HG03175 (cell line): ENCODE data around the gene NATD1.
A peak's percentile ranks its signal among the peaks of the same experiment; 100 is the strongest.

Source experiments
- ATAC-seq: cut with Tn5 transposase; IDR thresholded peaks from one replicate; pipeline ENCODE4 v1.9.1; 2021; ENCODE audit warnings: mild to moderate bottlenecking, moderate library complexity; ENCODE audit not compliant: unreplicated experiment

The NATD1 gene

DNA sequence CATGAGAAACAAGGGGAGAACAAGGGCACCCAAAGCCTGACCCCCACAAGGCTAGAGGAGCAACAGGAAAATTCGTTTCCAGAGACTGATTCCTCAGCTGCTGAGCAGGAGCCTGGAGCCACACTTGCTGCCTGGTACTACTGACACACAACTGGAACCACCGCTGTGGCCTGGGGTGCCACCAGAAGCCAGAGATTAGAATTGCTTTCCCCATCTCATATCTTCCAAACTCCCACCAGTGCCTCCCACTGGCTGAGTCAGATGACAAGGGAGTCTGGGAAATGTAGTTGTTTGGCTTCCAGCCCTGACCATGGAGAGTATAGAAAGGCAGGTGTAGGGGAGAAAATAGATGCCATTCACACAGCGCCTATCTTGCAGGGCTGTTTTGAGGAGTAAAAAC lies 35.1 kb downstream of the NATD1 start:
- no peak for ATAC-seq

DNA sequence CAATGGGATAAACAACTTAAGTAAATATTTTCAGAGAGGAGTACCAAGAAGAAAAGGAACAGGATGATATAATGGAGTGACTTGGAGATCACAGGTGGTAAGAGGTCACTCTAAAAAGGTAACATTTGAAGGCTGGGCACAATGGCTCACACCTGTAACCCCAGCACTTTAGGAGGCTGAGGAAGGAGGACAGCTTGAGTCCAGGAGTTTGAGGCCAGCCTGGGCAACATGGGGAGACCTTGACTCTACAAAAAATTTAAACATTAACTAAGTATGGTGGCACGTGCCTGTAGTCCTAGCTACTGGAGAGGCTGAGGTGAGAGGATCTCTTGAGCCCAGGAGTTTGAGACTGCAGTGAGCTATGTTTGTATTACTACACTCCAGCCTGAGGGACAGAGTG lies 35.9 kb downstream of the NATD1 start:
- ATAC-seq: no peak

DNA sequence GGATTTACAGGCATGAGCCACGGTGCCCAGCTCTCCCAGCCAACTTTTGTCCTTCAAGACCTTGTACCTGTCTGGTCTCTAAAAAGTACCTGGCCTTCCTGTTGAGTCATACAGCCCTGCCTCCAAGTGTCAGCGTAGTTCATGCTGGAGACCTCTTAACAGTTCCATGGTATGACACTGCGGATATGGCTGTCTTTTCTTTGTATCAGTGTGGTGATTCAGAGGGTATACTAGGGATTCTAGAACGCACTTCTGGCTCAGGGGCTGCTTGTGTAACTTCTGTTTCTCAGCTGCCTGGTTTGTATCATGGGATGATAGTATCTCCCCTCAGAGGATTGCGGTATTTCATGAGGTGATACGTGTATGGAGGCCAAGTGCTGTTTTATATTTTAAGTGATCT lies 37.3 kb downstream of the NATD1 start:
- no peak for ATAC-seq

DNA sequence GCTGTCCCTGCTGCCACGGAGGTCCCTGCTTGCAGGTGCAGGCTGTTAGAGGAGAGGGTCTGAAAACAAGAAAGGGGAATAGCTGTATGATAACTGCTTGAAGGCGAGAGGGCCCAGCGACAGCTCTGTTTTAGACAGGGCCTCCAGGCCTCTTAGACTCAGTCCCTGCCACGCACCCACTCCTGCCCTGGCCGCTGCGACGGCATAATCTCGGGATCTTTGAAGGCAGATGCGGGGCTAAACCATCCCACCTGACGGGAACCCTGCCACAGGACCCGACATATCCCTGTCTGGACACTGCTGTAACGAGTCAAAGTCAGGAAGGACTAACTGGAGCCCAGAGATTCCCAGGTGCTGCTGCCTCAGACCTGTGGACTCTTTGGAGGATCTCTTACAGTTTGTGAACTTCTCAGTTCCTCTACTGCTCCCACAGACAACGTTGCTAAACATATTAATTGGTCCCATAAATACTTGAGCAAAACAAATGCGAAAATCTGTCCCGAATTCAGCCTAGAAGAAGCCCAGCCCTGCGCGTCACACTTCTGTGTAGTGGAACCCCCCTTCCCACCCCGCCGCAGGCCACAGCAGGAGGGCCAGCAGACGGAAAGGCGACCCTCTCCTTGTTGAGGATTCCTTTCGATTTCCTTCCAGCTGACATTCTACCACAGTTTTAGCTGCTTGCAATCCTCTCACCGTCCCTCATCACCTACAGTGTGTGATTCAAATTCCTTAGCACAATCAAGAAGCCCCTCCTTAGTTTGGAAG lies 38.3 kb downstream of the NATD1 start:
- ATAC-seq: peak; percentile 12

DNA sequence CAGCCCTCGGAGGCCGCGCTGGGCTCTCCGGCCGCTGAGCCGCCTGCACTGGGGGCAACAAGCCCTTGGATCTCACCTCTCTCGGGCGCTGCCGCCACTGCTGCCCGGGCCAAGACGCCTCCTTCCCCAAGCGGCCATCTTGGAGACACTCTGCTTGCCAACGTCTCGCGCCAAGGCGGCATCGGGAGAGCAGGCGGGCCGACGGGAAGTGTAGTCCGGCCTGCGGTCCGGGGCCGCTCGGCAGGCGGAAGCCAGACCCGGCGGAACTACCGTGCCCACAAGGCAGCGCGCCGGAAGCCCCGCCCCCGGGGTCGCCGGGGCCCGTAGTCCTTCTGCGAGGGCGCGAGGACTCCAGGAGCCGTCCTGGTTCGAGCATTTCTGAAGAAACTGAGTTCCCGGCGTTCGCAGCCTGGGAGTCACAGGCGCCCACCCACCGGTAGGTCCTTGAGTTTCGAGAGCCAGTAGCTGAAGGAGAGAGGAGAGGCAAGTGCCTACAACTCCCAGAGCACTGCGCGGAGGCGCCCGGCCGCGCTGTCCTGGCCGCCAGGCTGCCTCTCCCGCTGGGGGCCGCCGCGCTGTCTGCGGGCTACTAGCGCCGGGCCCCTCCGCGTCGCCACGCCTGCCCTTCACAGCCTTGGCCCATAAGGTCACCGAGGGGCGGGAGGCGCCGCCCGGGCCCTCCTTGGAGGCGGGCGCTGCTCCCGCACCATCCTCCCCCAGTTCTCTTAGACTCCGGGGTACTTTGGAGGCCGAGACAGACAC lies 39.0 kb downstream of the NATD1 start, which contains the start of gene TMEM11:
TMEM11 (minus strand) TSS at position 147 of the 762 bp plus-strand sequence; CDS start at position 138, 9 bp downstream.
- ATAC-seq: peak; percentile 88

DNA sequence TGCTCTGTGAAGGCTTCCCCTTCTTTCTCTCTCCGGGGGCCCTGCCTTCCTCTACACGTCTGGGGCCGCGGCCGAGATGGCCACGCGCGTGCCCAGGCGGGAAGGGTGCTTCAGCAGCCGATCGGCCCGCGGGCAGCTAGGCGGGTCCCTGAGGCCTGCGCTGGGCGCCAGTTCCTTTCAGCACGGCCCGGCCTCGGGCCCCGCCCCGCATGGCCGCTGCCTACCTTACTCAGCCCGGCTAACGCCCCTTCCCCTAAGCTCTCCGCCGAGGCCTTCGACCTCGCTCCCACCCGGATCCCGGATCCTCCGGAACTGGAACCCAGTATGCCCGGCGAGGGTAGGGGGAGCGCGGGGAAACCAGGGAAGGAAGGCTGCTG lies 39.6 kb downstream of the NATD1 start:
- peak; percentile 22 for ATAC-seq

DNA sequence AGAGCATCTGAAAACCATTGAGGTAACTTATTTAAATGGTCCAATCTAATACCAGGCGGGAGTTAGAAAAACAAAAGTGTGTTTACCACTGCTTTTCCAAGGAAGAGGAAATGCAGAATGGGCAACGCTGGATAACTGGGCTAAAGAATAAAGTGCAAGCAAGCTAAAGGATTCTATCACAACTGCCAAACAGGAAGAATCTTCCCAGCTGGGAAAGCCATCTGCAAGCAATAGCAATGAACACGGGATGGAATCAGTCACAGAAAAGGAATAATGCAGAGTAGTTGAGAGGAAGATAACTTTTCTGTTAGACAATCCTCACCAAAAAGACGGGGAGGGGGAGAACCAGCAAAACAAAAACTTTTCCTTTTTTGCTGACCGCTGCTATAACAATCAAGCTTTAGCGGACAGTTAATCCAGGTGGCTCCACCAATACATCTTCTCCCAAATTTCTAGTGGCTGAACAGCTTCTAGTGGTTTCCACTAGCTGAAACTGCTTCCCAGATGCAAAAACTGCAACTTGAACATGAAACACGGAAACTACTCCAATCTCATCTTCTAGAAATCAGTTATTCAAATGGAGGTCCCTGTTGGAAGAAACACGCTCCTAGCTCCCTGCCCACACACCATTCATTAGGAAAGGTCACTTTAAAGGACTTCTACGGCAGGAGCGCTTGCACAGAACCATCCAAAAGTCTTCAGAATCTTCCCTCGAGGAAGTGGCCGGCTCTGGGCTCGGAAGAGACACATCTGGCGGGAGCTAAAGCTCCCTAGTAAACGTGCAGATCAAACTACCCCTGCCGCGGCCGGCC lies 40.2 kb downstream of the NATD1 start:
- no peak for ATAC-seq

DNA sequence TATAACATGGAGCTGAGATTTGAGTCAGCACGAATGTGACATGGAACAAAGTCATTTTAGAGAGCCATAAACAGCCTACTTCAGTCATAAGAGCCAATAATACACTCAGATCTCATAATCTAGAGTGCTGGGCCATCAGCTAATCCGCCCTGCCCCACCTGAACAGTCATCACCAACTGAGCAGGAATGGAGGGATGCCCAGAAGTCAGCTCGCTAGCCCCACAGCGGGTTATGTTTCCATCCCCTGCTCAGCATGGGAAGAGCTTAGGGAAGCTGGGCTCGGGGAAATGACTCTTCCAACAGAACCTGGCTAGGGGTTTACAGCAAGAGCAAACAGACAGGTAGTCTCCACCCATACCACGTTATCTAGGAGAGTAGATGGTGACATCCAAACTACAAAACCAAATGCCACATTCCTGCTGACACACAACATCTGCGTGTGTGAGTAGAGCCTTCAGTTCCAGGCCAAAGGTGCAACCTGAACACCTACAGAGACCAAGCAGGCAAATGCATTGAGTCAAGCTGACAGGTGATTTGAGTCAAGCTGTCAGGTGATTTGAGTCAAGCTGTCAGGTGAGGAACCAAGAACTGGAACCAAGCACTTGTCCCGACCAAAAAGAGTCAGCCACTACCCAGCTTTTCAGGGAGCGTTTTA lies 41.3 kb downstream of the NATD1 start:
- no peak for ATAC-seq

DNA sequence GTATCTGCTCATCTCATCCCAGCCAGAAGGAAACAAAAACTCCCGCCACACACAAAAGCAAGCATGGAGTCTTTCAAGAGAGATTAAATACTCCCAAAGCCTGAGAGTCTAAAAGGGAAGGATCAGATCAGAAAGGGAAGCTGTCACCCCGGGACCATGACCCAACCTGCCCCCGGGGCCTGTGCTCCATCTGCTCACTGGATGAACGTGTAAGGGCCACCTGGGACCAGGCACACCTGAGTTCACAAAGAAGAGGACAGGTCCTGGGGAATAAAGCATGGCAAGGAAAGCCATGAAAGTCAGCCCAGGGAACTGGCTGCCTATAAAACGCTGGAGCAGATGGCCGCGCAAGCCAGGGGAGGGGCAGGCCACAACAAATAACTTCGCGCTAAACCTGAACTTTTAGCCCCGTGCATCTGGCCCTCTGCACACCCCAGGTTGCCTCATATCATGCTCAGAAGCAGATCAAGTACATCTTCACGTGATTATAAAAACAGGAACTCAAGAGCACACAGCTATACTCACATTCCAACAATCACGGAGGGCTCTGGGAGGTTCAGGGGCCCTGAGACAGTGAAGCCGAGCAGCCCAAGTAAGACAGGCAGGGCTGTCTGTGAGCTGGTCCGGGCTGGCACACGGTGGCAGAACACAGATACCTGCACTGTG lies 42.7 kb downstream of the NATD1 start:
- ATAC-seq: no peak

DNA sequence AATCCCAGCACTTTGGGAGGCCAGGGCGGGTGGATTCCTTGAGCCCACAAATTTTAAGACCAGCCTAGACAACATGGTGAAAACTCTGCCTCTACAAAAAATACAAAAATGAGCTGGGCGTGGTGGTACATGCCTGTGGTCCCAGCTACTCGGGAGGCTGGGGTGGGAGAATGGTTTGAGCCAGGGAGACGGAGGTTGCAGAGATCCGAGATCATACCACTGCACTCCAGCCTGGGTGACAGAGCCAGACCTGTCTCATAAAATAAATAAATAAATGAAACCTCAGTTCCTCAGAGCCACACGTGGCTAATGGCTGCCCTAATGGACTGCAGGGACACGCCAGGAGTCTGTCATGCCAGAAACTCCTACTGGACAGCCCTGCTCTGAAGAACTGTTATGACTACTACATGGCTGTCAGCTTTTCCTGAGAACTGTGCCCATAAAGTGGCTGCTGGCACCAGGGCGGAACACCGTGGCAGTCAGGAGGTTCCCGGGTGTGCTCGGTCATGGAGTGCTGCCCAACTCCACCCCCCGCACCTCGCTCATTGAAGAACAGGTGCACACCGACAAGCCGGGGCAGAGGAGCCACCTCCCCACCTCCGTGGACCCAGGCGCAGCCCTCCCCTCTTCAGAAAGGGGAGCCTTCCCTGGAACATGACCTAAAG lies 43.6 kb downstream of the NATD1 start:
- ATAC-seq: no peak

DNA sequence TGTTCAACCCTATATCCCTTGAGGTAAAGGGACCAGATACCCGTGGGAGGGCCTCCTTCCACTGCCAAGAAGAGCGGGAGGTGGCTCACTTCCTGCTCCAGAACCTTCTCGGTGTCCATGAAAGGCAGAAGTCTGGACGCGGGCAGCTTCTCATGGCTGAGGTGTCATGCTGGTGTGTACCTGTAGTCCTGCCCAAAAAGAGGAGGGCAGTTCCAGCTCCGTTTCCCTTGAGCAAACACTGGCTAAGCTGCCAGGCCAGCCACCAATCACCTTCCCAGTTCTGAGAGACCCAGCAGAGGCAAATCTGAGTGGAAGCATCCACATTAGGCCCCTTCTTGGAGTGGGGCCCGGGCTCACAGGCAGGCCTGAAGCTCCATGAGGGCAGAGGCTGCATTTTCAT lies 44.9 kb downstream of the NATD1 start:
- no peak for ATAC-seq

DNA sequence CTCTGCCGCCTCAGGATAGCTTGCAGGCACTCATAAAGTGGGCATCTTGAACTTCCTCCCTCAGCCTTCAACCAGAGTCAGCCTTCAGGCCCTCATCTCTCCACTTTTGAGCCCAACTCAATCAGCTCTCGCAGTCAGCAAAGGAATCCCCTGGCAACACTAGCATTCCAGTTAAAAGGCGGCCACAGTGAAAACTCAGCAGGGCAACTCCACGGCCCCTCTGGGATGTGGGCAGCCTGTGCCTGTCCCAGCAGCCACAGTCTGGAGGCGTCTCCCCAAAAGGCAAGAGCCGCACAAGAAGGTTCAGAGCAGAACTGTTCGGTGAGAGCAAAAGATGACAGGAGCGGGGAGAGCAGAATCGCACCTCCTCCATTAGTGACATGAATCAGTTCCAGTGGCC lies 48.3 kb downstream of the NATD1 start:
- no peak for ATAC-seq

DNA sequence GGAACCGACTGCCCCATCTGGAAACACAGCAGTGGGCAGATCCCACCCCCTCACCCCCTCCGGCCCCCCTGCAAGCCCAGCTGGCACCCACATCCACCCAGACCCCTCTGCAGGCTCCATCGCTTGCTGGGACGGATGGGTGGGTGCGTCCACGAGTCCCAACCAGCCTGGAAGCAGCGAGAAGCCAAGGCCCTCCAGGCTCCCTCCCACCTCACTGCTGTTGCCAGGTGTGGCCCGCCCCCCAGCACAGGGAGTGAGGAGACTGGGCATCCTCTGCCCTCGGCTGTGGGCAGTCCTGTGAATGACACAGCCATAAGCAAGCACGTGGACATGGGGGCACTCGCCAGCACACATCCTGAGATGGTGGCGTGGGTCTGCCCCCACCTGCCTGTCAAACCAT lies 50.7 kb downstream of the NATD1 start:
- no peak for ATAC-seq

DNA sequence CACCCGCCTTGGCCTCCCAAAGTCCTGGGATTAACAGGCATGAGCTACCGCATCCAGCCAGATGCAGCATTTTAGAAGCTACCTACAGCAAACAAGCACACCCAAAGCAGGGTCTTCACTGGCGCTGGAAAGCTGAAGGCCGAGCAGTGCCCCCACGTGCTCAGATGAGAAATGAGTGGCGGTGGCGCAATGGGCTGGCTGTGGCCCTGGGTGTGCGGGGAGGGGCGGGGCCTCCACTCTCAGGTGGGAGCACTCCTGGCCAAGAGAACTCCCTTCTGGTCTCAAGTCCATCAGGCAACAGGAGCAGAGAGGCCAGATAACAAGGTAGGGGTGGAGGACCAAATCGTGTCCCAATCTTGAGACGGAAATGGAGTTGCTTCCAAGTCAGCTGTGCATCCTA lies 51.3 kb downstream of the NATD1 start:
- ATAC-seq: no peak

DNA sequence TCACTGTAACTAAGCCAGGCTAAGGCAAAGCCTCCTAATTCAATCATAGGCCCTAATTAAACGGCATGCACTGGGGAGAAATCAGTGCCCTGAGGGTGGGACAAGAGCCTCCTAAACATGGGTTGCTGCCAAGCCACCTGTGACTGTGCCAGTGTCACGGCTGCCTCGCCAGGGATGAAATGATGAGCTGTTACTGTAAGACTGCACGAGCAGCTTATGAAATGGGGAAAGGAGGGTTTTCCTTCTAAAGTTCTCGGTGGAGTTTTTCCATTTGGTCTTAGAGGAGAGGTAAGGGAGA lies 52.0 kb downstream of the NATD1 start:
- no peak for ATAC-seq

DNA sequence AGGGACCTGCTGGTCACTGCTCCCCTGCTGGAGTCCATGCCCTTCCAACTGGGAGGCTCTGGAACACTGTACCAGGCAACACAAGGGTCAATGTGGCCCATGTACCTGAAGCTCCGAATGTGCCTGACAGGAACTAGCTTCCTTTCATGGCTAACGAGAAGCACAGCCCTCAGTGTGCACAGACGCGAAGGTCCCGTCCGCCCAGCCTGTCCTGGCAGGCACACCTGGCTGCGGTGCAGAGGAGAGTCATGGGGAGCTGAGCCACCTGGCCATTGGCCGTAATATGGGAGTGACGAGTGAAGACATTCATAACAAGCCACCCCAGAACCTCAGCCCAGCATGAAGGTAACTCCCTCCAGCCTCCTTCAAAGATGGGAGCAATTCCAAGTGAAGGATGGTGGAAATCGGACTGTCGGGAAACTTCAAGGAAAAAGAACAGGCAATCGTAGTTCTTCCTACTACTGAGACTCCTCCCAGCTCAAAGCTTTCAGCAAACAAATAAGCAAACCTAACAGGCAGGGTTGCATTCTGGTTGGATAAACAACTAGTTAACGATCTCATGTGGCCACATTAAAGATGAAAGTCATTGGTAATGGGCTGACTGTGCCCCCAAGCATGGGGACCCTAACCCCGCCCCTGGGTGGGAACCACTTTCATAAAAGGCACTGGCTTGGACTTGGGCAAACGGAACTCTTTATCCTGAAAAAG lies 52.5 kb downstream of the NATD1 start:
- ATAC-seq: no peak

DNA sequence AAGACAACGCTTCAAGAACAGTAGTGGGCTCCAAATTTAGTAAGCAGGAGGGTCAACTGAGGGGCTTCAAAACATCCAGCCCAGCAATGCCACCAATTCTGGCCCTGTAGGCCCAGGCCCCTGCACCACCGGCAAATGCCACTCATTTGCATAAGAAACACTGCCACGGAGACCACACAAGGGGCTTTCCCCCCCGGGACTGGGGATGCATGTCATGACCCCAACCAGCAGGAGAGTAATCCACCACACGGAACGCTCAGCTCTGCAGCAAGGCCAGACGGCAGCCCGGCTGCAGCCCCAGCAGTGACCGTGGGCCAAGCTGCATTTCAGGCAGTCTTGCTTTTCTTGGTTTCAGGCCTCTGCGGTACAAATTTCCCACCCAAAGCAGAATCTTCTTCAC lies 53.4 kb downstream of the NATD1 start:
- ATAC-seq: no peak

DNA sequence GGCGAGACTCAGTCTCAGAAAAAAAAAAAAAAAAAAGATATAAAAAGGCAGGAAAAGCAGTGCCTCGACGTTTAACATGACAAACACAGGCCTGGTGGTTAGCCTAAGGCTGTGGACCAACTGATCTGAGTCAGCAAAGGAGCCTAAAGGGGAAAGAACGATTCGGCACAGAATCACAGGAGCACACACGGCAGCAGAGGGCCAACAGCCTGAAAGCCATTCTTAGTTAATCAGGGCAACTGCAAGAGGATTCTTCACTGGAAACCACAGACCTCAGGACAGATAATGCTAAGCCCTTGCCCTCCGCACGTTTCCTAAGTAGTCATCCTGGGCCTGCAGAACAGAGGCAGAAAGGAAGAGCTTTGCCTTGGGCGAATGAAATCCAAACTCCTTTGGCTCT lies 53.9 kb downstream of the NATD1 start:
- no peak for ATAC-seq

DNA sequence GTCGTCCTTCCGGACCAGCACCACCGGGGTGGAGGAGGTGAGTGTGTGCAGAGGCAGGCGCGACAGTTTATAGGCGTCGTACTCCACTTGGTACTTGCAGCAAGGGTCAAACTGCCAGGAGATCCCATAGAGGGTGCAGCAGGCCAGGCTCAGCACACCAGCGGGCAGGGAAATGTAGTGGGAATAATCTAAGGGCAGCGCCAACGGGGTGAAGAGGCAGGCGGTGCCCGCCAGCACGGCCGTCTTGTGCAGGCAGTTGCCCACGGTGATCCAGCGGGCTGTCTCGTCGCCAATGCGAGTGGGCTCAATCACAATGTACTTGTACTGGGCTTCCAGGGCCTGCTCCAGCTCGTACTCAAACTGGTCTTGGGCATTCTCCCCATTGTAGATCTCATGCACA lies 54.8 kb downstream of the NATD1 start:
- no peak for ATAC-seq

DNA sequence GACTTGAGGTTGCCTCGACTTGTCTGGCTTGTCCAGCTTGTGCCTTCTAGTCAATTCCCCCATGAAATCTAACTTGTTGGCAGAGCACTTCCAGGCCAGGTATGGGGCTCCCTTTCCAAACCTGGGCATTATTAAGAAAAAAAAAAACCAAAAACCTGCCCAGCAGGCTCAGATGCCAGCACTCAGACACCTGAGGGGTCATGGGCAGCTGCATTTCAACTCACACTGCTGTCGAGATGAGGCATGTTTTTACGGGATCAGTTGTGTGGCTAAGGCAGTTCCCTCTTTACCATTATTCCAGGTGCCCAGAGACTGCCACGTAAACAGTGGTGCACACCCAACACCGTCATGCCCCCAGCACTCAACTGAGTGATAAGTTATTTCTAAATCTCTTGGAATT lies 57.1 kb downstream of the NATD1 start:
- no peak for ATAC-seq
